NCI-H1417 treated with DMSO at 0.1 percent for 48 hours (cell line): ENCODE data around the gene KIAA0825.
"Not testable (repeated sequence)": the region's sequence is repeated elsewhere in the genome, so short reads cannot be mapped to it uniquely, and the experiment has no call there.

Experiments
- DNase-seq: peaks from one replicate; lab custom pipeline; 2025; lab: John Stamatoyannopoulos, UW

The KIAA0825 gene

GRCh38 chr5:94366811-94367210 is 251.6 kb downstream of the KIAA0825 start:
- DNase-seq, result no peak

- no peak for DNase-seq
Measured at GRCh38 chr5:94362857-94363256, 255.5 kb downstream of the KIAA0825 start.

GRCh38 chr5:94361832-94362796 is 256.3 kb downstream of the KIAA0825 start:
- DNase-seq, result no peak

GRCh38 chr5:94361161-94361560 is 257.2 kb downstream of the KIAA0825 start:
- no peak for DNase-seq

GRCh38 chr5:94360382-94361130 is 257.8 kb downstream of the KIAA0825 start:
- no peak for DNase-seq

GRCh38 chr5:94359880-94360279 is 258.5 kb downstream of the KIAA0825 start:
- DNase-seq, result no peak

- no peak for DNase-seq
Measured at GRCh38 chr5:94355811-94356210, 262.6 kb downstream of the KIAA0825 start.

GRCh38 chr5:94354837-94355485 is 263.4 kb downstream of the KIAA0825 start:
- DNase-seq, result not testable (repeated sequence)

GRCh38 chr5:94353605-94354004 is 264.8 kb downstream of the KIAA0825 start:
- DNase-seq, result no peak

GRCh38 chr5:94347130-94347529 is 271.3 kb downstream of the KIAA0825 start:
- DNase-seq, result no peak

- no peak for DNase-seq
Measured at GRCh38 chr5:94345257-94345656, 273.1 kb downstream of the KIAA0825 start.

- DNase-seq, result no peak
Measured at GRCh38 chr5:94337617-94338016, 280.8 kb downstream of the KIAA0825 start.

- DNase-seq, result no peak
Measured at GRCh38 chr5:94335936-94336335, 282.5 kb downstream of the KIAA0825 start.

GRCh38 chr5:94329115-94329514 is 289.3 kb downstream of the KIAA0825 start:
- no peak for DNase-seq

- DNase-seq, result no peak
Measured at GRCh38 chr5:94326586-94326985, 291.8 kb downstream of the KIAA0825 start.

- no peak for DNase-seq
Measured at GRCh38 chr5:94316916-94317838, 301.2 kb downstream of the KIAA0825 start.

- no peak for DNase-seq
Measured at GRCh38 chr5:94314460-94315131, 303.8 kb downstream of the KIAA0825 start.

GRCh38 chr5:94313696-94314095 is 304.7 kb downstream of the KIAA0825 start:
- no peak for DNase-seq

GRCh38 chr5:94313188-94313587 is 305.2 kb downstream of the KIAA0825 start:
- DNase-seq, result no peak

- no peak for DNase-seq
Measured at GRCh38 chr5:94312298-94312697, 306.1 kb downstream of the KIAA0825 start.

GRCh38 chr5:94310833-94311232 is 307.6 kb downstream of the KIAA0825 start:
- no peak for DNase-seq
